ENCODE measurements around the gene MYLIP.

GRCh38 chr6:16160794-16161193, 31.9 kb downstream of the MYLIP start:
- TF ChIP-seq CTCF (IDR thresholded peaks at IDR 0.05), result no peak
- no peak for TF ChIP-seq POLR2A (IDR thresholded peaks at IDR 0.05)

All from gastroesophageal sphincter (tissue), 3 donors.